Psoas muscle (tissue), 8 donors: ENCODE data around the gene SST. TPM values are rescaled to one million over a fixed set of nuclear protein-coding genes. Genes with fewer than 3 reads are reported as not detected.

Experiments
- ATAC-seq, 4 donors: fragments of 200-7000 bp; cut with Tn5 transposase; one replicate each; pipeline ENCODE4 v1.9.1; 2020; ENCODE audit warnings: moderate library complexity in 3 of 4, mild to moderate bottlenecking in 2 of 4
- DNase-seq, 2 donors: peaks; one replicate each; pipeline ENCODE4 v3.0.0-alpha.2; 2020
- H3K27ac ChIP-seq: fragments of 200-600 bp; one replicate; pipeline ENCODE4 v1.8.0; 2022
- H3K27me3 ChIP-seq, 3 donors: fragments of 200-600 bp in 1 of 3; one replicate each; pipeline versions ENCODE4 v1.6.1 to v1.8.0; 2013 to 2022; ENCODE audit warnings: low read length in 2 of 3, mild to moderate bottlenecking in 2 of 3, moderate library complexity in 1 of 3; ENCODE audit not compliant: insufficient read depth in 3 of 3
- H3K36me3 ChIP-seq, 2 donors: fragments of 200-600 bp in 1 of 2; one replicate each; pipeline versions ENCODE4 v1.6.1 to v1.8.0; 2013 to 2022; ENCODE audit warnings: low read depth in 1 of 2, mild to moderate bottlenecking in 1 of 2, moderate library complexity in 1 of 2; ENCODE audit not compliant: insufficient read depth in 1 of 2
- H3K4me1 ChIP-seq: fragments of 200-600 bp; one replicate; pipeline ENCODE4 v1.8.0; 2022
- H3K4me3 ChIP-seq: fragments of 200-600 bp; one replicate; pipeline ENCODE4 v1.8.0; 2022; ENCODE audit warnings: mild to moderate bottlenecking
- H3K9me3 ChIP-seq: fragments of 200-600 bp; one replicate; pipeline ENCODE4 v1.8.0; 2022
- WGBS, 3 donors: extraction: QIAGEN DNeasy Blood & Tissue Kit; methylation state at CpG; one replicate each; pipeline versions ENCODE4 v1.1.6 to v1.1.7; 2013; 5-methylcytosine and 5-hydroxymethylcytosine counted together
- intact Hi-C, 2 donors: fragments of 100-400 bp; cut with DNase I; formaldehyde crosslinking; loops; one replicate each; pipeline versions ENCODE4 v1.11.0 to v1.14.2; 2022
- polyA plus RNA-seq, 3 donors: library from polyadenylated mRNA; stranded (reverse); fragments of 200-250 nt; gene quantifications; one replicate each; pipeline ENCODE4 v1.2.3, GENCODE V29; 2013
- total RNA-seq, 4 donors: library from RNA; stranded (reverse); fragmentation: NEBNext Ultra II Directional in 2 of 4; extraction: Animal tissue kit (Norgen Biotek cat#: 25700) in 2 of 4; gene quantifications; one replicate each; pipeline versions ENCODE4 v1.2.1 to v1.2.4, GENCODE V29; 2021 to 2023
- TF ChIP-seq, protein P1 (sequence below): fragments of 200-600 bp; IDR thresholded peaks from one replicate; pipeline ENCODE4 v1.8.0; 2022; ENCODE audit warnings: antibody characterized with exemption
- donor health status: healthy with polysubstance abuse.
- donor health status: DM: no; HTN: no; CAD: no; lungs with moderate emphysema.
- donor health status: Bipolar disorder and iron deficiency.
- donor health status: healthy.
- donor health status: DM: yes; HTN: yes; CAD: no.
- donor health status: DM: no; HTN: no; CAD: no.
- donor health status: DM: no; HTN: no; CAD: no.
- donor health status: DM: yes; HTN: yes; CAD: no.

The SST gene
- total and polyA plus RNA-seq, 7 donors: 0.23 to 0.85 TPM; not detected in 5

- H3K36me3 ChIP-seq: no peaks in the 10 kb centered on the region
- no peak for ATAC-seq
- peaks cover 11% of the 10 kb centered on the region for H3K4me1 ChIP-seq
- intact Hi-C loops: no loop called here
- no peaks in the 10 kb centered on the region for H3K27me3 ChIP-seq
- no peak for DNase-seq
- no peak overlapping the region for H3K4me3 ChIP-seq
- H3K27ac ChIP-seq: no peak overlapping the region
- no peaks in the 10 kb centered on the region for H3K9me3 ChIP-seq
- WGBS, 3 donors: 66 to 77% (median 71%) methylated on average over 3 of the region's 3 CpGs
- TF ChIP-seq, protein P1, sequence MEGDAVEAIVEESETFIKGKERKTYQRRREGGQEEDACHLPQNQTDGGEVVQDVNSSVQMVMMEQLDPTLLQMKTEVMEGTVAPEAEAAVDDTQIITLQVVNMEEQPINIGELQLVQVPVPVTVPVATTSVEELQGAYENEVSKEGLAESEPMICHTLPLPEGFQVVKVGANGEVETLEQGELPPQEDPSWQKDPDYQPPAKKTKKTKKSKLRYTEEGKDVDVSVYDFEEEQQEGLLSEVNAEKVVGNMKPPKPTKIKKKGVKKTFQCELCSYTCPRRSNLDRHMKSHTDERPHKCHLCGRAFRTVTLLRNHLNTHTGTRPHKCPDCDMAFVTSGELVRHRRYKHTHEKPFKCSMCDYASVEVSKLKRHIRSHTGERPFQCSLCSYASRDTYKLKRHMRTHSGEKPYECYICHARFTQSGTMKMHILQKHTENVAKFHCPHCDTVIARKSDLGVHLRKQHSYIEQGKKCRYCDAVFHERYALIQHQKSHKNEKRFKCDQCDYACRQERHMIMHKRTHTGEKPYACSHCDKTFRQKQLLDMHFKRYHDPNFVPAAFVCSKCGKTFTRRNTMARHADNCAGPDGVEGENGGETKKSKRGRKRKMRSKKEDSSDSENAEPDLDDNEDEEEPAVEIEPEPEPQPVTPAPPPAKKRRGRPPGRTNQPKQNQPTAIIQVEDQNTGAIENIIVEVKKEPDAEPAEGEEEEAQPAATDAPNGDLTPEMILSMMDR: no peak
These were observed 39.8 kb downstream of the SST start for GRCh38 chr3:187630404-187630803.

- Histone ChIP-seq H3K27ac (no peak overlapping the region), H3K4me1 (peaks cover 11% of the 10 kb centered on the region), H3K4me3 (no peak overlapping the region), H3K36me3 (no peaks in the 10 kb centered on the region), H3K27me3 (no peaks in the 10 kb centered on the region), H3K9me3 (no peaks in the 10 kb centered on the region)
- TF ChIP-seq, protein P1: no peak
- ATAC-seq (no peak), DNase-seq (no peak)
- 82 to 91% (median 88%) methylated on average over 4 of the region's 4 CpGs for WGBS, 3 donors
- intact Hi-C loops: no loop called here
These were observed 40.5 kb downstream of the SST start for GRCh38 chr3:187629711-187630110.

DNA sequence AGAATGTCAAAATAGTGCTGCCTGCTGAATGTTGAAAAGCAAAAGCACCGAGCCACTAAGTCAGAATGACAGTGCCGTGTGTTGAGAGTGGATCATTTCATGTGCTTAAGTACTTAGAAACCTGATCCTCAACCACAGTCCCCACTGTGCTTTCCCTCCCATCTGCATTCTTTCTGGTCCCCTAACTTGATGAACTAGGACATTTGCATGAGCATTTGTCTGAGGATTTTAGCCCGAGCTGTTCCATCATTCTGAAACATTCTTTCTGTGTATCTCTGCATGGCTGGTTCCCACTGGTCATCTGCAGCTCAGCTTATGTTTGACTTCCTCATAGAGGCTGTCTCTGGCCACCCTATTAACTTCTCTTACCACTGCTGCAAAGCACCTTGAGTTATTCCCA is 42.0 kb downstream of the SST start:
- WGBS, 3 donors: 4 to 14% (median 12%) methylated on average over 3 of the region's 3 CpGs
- Histone ChIP-seq H3K27ac (no peak overlapping the region), H3K9me3 (no peaks in the 10 kb centered on the region), H3K4me1 (peaks cover 11% of the 10 kb centered on the region), H3K27me3 (no peaks in the 10 kb centered on the region), H3K4me3 (no peak overlapping the region), H3K36me3 (no peaks in the 10 kb centered on the region)
- DNase-seq (no peak), ATAC-seq (no peak)
- intact Hi-C loops: no loop called here
- TF ChIP-seq, protein P1: no peak

DNA sequence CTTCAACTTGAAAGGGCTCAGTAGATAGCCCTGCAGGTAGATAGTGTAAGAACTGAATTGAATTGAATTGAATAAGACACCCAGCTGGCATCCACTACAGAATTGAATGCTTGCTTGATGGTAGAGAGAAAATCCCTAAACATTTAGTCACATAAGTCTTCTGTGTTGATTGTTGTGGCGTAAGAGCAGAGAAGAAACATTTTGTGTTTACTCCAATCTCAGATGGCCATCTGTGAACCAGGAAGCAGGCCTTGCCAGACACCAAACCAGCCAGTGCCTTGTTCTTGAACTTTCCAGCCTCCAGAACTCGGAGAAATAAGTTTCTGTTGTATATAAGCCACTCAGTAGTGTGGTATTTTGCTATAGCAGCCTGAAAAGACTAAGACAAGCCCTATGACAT is 43.6 kb downstream of the SST start:
- Histone ChIP-seq H3K27ac (no peak overlapping the region), H3K4me1 (peaks cover 11% of the 10 kb centered on the region), H3K36me3 (no peaks in the 10 kb centered on the region), H3K9me3 (no peaks in the 10 kb centered on the region), H3K27me3 (no peaks in the 10 kb centered on the region), H3K4me3 (no peak overlapping the region)
- TF ChIP-seq, protein P1: no peak
- ATAC-seq: no peak
- WGBS, 3 donors: 78 to 90% (median 86%) methylated on average over 2 of the region's 2 CpGs
- DNase-seq: no peak
- intact Hi-C loops: no loop called here

- WGBS, 3 donors: 47 to 59% (median 50%) methylated on average over 4 of the region's 4 CpGs
- intact Hi-C loops: no loop called here
- Histone ChIP-seq H3K4me3 (no peak overlapping the region), H3K27me3 (no peaks in the 10 kb centered on the region), H3K4me1 (peaks cover 11% of the 10 kb centered on the region), H3K9me3 (no peaks in the 10 kb centered on the region), H3K27ac (no peak overlapping the region), H3K36me3 (no peaks in the 10 kb centered on the region)
- DNase-seq (no peak), ATAC-seq (no peak)
- TF ChIP-seq, protein P1: no peak
These were observed 45.6 kb downstream of the SST start for GRCh38 chr3:187624588-187624987.
